Right lobe of liver (tissue), 4 donors: Measurements from ENCODE around the gene GRM2.

ENCODE experiments used
- CTCF ChIP-seq, 4 donors: fragments of 200-600 bp in 3 of 4; fragments of 450-650 bp in 1 of 4; IDR thresholded peaks; one replicate each; pipeline versions ENCODE4 v1.5.1 to v1.8.0; 2016 to 2022; ENCODE audit warnings: antibody characterized with exemption in 4 of 4, mild to moderate bottlenecking in 2 of 4
- POLR2A ChIP-seq: fragments of 450-650 bp; IDR thresholded peaks from one replicate; pipeline ENCODE4 v1.6.1; 2017; ENCODE audit warnings: antibody characterized with exemption, mild to moderate bottlenecking
- donor health status: DM: no; HTN: no; CAD: no.
- donor health status: DM: no; HTN: no; CAD: no.
- donor health status: DM: no; HTN: yes; CAD: no.

- TF ChIP-seq CTCF (IDR thresholded peaks at IDR 0.05) (no peak), POLR2A (no peak)
Observed at GRCh38 chr3:51759203-51759602, 52.3 kb downstream of the GRM2 start.
